Smooth muscle cell of the brain vasculature (primary cell): ENCODE data around the gene TEN1.

Source experiments
- DNase-seq: peaks from one replicate; pipeline ENCODE4 v3.0.0-alpha.2; 2012; ENCODE audit warnings: low read depth, low spot score

TEN1 gene

GRCh38 chr17:75976175-75976848, 2.7 kb upstream of the TEN1 start:
- DNase-seq, result no peak

DNA sequence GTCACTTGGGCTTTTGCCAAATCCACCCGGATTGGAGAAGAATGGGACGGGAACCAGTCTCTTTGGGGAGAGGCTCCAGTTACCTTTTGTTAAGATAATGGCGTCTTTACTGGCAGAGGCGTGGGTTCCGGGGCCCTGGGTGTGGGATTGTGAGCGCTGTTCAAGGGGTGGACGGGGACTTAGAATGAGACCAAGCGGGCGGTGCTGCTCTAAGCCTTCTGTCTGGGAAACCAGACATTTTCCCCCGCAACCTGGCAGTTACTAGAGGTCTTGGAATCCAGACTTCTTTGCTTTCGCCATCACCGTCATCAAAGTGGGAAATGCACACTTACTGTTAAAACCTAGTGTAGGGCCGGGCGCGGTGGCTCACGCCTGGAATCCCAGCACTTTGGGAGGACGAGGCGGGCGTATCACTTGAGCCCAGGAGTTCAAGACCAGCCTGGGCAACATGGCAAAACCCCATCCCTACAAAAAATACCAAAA, 706 bp downstream of the TEN1 start:
- DNase-seq, result no peak

DNA sequence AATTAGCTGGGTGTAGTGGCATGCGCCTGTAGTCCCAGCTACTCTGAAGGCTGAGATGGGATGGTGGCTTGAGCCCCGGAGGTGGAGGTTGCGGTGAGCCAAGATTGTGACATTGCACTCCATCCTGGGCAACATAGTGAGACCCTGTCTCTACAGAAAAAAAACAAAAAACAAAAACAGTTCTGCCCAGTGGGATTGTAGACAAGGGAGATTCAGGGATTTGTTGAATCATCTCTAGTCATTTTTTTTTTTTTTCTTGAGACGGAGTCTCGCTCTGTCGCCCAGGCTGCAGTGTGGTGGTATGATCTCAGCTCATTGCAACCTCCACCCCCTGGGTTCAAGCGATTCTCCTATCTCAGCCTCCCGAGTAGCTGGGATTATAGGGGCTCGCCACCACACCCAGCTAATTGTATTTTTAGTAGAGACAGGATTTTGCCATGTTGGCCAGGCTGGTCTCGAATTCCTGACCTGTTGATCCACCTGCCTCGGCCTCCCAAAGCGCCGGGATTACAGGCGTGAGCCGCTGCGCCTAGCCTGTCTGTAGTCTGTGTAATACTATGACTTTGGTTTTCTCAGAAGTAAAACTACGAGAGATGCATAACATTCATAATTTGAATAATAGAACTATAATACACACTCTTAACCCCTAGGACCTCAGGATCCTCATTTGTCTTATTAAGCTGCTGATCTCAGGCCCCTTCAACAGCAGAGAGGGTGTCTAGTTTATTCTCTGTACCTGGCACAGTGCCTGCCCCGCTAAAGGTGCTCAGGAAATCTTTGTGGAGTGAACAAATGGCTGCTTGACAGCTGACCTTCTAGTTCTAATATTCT, 1.4 kb downstream of the TEN1 start:
- DNase-seq, result no peak

GRCh38 chr17:75981019-75981615, 2.1 kb downstream of the TEN1 start:
- no peak for DNase-seq

DNA sequence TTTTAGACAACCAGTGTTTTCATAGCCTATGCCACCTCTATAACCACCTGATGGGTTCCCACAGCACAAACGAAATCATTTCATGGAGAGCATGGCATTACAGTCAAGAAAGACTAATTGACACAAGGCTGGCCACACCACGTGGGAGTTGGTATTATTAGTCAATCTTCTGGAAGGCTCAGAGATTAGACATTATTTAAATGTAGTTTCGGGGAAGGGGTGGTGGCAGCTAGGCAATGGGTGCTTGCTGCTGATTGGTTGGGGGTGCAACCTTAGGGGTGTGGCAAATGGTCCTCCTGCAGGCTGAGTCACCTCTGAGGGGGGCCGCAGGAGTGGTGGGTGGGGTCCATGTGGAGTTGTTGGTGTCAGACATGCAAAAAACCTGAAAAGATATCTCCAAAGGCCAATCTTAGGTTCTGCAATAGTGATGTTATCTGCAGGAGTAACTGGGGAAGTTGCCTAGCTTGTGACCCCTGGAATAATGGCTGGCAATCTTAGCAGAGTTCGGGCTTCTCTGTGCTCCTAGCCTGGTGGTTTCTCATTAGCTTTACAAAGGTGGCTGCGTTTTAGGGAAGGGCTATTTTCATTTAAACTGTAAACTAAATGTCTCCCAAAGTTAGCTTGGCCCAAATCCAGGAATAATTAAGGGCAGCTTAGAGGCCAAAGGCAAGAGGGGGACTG, 4.6 kb downstream of the TEN1 start:
- DNase-seq, result no peak

DNA sequence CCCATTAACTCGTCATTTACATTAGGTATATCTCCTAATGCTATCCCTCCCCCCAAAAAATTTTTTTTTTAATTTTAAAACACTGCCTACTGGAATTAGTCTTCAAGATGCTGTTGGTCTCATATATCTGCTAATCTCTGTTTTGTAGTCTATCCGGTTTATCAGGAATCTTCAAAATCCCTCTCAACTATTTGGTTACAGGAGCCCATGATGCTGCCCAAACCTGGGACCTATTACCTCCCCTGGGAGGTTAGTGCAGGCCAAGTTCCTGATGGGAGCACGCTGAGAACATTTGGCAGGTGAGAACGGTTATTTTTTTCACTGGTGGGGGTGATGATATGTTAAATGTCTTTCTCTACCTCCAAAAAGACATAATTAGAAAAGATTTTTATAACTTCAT, 6.9 kb downstream of the TEN1 start:
- DNase-seq, result no peak

DNA sequence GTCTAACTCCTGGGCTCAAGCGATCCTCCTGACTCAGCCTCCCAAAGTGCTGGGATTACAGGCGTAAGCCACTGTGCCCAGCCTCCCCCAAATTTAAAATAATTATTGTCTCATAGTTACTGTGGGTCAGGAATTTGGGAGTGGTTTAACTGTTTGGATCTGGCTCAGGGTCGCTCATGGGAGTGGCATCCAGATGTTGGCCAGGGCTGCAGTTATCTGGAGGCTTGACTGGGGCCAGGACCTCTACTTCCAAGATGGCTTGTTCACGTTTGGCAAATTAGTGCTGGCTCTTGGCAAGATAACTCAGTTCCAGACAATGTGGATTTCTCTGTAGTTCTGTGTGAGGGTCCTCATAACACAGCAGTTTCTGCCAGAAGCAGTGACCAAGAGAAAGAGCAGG, 8.0 kb downstream of the TEN1 start:
- no peak for DNase-seq

DNA sequence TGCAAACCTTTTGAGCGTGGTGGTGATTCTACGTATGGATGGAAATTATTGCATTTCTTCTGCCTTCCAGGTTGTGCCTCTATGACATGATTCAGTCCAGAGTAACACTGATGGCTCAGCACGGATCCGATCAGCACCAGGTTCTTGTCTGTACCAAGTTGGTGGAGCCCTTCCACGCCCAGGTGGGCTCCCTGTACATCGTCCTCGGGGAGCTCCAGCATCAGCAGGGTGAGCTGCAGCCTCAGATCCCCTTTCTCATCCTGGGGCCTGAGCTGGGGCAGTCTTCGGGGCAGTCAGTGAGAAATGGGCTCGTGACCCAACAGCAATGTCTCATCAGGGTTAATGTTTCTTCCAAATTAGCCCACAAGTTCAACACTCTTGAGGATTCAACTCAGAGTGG, 12.4 kb downstream of the TEN1 start:
- DNase-seq, result no peak

DNA sequence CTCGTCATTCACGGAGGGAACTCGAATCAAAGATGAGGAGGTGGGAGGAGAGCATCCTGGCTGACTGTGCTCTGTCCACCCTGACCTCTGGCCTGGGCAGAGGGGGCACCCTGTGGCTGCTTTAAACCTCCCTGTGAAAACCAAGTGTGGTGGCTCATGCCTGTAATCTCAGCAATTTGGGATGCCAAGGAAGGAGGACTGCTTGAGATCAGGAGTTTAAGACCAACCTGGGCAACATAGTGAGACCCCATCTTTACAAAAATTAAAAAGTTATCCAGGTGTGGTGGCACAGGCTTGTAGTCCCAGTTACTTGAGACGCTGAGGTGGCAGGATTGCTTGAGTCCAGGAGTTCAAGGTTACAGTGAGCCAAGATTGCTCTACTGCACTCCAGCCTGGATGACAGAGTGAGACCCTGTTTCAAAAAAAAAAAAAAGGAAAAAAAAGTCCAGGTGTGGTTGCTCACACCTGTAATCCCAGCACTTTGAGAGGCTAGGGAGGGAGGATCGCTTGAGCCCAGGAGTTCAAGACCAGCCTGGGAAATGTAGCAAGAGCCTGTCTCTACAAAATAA, 15.8 kb downstream of the TEN1 start:
- no peak for DNase-seq

GRCh38 chr17:75995385-75995925, 16.4 kb downstream of the TEN1 start:
- DNase-seq, result no peak

DNA sequence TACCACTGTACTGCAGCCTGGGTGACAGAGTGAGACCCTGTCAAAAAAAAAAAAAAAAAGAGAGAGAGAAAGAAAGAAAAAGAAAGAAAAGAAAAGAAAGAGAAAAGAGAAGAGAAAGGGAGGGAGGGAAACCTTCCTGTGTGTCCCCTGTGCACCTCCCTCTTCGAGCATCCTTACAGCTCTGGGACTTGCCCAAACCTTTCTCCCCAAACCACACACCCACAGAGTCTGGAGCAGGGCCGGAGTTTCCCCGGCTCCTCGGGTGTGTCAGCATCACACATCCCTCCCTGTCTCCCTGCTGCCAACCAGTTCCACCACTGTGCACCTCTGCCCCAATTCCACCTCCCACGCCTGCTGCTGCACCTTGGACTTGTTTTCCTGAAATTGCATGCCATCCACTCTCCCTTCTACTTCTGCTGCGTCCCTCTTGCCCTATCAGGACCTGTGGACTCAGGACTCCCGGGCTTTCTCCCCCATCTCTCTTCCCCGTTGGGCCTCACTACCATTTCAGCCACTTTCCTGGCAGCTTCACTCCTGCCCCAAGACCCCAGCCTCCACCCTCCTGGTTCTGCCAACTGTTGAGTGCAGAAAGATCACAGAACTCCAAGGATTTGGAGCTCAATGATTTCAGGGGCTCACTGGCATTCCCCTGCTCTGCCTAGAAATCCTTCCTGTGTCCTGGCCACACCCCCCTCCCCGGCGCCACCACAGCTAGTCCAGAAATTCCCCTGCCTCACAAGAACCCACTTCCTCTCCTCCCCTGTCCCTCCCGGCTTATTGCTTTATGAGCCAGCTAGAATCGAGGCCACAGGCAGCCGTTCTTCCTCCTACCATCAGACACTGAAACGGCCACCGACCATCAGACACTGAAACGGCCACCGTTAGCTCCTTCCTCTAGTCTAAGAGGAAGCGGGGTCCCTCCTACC, 17.9 kb downstream of the TEN1 start:
- no peak for DNase-seq

DNA sequence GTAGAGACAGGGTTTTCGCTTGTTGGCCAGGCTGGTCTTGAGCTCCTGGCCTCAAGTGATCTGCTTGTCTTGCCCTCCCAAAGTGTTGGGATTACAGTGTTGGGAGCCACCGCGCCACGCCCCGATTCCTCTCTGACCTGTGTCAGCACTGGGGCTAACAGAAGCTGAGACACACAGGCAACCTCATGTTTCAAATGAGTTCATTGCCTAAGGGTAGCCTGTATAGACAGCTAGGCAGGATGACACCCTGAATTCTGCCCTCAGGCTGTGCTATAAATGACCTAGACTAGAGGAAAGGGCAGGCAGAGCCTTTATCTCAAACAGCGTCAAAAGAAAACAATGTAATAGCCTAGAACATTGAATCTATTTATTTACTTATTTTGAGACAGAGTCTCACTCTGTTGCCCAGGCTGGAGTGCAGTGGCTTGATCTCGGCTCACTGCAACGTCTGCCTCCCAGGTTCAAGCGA, 19.3 kb downstream of the TEN1 start:
- no peak for DNase-seq

GRCh38 chr17:76000016-76000754, 21.1 kb downstream of the TEN1 start:
- no peak for DNase-seq

DNA sequence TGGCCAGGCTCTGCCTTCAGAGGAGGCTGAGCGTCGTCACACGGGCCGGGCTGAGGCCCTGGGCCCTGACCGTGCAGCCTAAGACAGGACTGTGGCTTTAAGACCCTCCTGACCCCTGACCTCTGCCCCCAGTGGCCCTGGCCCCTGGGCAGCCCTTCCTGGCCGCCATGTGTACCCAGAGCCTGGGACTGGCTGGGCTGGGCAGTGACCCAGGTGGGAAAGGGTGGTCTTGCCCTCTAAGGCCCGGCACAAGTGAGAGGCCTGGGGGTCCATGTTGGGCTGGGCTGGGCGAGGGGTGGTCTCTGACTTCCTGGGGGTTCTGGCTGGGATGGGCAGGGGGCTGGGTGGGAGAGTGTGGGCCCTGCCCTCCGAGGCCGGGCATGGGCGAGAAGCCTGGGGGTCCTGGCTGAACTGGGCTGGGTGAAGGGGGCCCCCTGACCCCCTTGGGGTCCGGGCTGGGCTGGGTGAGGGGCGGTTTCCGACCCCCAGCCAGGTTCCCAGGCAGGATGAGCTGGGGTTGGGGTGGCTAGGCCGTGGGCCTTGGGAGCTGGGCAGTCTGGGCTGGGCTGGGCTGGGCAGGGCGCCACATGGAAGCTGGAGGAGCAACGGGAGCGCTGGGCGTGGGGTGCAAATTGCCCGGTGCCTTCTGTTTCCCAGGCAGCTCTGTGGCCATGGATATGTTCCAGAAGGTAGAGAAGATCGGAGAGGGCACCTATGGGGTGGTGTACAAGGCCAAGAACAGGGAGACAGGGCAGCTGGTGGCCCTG, 21.9 kb downstream of the TEN1 start, which contains the start of gene CDK3:
TSS of gene CDK3 (plus strand) at position 101 of the 767 bp plus-strand sequence. CDS start at position 672, 571 bp downstream.
- DNase-seq, result no peak

DNA sequence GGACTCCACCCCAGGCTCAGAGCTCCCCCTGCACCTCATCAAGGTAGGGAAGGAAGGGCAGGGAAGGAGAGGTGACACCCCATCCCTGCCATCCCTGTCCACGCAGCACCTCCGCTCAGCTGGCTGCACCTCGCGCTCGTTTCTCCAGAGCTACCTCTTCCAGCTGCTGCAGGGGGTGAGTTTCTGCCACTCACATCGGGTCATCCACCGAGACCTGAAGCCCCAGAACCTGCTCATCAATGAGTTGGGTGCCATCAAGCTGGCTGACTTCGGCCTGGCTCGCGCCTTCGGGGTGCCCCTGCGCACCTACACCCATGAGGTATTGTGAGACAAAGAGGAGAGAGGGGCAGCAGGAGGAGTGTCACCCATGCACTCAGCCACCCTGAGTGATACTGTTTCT, 23.1 kb downstream of the TEN1 start:
- no peak for DNase-seq

- no peak for DNase-seq
Measured at GRCh38 chr17:76003915-76004314, 24.9 kb downstream of the TEN1 start.

DNA sequence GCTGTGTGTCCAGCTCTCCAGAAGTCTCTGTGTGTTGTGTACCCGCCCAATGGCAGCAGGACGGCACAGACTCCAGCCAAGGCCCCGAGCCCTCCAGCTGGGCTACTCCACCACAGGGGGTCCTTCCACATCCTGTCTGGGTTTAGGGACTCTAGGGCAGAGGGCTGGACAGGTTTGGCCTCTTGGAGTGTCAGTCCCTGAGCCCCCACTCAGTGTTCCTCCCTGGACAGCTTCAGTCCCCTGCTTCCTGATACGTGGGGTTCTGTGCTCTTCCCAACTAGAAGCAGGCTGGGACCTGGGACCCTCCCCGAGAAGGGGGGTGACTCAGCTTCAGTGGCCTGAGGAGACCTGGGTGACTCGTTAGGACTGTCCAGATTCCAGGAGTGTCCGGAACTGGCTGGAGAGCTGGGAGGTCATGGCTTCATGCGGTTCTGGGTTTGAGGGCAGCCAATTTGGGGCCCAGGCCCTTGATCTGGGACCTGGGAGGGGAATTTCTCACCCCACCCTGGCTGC, 25.8 kb downstream of the TEN1 start:
- DNase-seq, result no peak
